ENCODE measurements around the gene PLVAP. TPM values are rescaled to one million over a fixed set of nuclear protein-coding genes. Genes with fewer than 3 reads are reported as not detected.

PLVAP gene
- polyA plus RNA-seq, 2 of the 4 experiments (the other 2 are of a cell fraction) = not detected

GRCh38 chr19:17419621-17420474 is 42.7 kb upstream of the PLVAP start, which contains the start of gene MVB12A (continued):
- TF ChIP-seq ZSCAN20 (CRISPR knock-in tag; IDR thresholded peaks at IDR 0.05) = no peak
- TF ChIP-seq NPAS2 (CRISPR knock-in tag; IDR thresholded peaks at IDR 0.05; ENCODE audit: borderline replicate concordance) = no peak
- no peak for TF ChIP-seq HMGXB4 (CRISPR knock-in tag; IDR thresholded peaks at IDR 0.05; ENCODE audit: borderline replicate concordance)
- TF ChIP-seq FOSL2 (IDR thresholded peaks at IDR 0.05) = no peak
- no peak for TF ChIP-seq FOSL2 (CRISPR knock-in tag; IDR thresholded peaks at IDR 0.05)
- TF ChIP-seq, protein P1, sequence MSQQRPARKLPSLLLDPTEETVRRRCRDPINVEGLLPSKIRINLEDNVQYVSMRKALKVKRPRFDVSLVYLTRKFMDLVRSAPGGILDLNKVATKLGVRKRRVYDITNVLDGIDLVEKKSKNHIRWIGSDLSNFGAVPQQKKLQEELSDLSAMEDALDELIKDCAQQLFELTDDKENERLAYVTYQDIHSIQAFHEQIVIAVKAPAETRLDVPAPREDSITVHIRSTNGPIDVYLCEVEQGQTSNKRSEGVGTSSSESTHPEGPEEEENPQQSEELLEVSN (IDR thresholded peaks at IDR 0.05; ENCODE audit: borderline replicate concordance, low read depth) = peak; percentile 65; the same call in 1 of the 2 replicates
- no peak for TF ChIP-seq POLR2AphosphoS2 (conservative IDR thresholded peaks at IDR 0.05; ENCODE audit: low read length)
- TF ChIP-seq, protein P2, sequence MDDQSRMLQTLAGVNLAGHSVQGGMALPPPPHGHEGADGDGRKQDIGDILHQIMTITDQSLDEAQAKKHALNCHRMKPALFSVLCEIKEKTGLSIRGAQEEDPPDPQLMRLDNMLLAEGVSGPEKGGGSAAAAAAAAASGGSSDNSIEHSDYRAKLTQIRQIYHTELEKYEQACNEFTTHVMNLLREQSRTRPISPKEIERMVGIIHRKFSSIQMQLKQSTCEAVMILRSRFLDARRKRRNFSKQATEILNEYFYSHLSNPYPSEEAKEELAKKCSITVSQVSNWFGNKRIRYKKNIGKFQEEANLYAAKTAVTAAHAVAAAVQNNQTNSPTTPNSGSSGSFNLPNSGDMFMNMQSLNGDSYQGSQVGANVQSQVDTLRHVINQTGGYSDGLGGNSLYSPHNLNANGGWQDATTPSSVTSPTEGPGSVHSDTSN (IDR thresholded peaks at IDR 0.05) = 0 out of 2 replicates have a peak, but pooled peaks have one; percentile 22
- TF ChIP-seq, protein P3, sequence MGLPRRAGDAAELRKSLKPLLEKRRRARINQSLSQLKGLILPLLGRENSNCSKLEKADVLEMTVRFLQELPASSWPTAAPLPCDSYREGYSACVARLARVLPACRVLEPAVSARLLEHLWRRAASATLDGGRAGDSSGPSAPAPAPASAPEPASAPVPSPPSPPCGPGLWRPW (IDR thresholded peaks at IDR 0.05) = no peak
- TF ChIP-seq HOXB5 (CRISPR knock-in tag; IDR thresholded peaks at IDR 0.05) = no peak
- TF ChIP-seq EHF (CRISPR knock-in tag; IDR thresholded peaks at IDR 0.05) = no peak
- peak; percentile 51; the same call in 1 of the 2 replicates for TF ChIP-seq PHF8 (IDR thresholded peaks at IDR 0.05; ENCODE audit: borderline replicate concordance, low read depth)
- TF ChIP-seq BHLHE40 (IDR thresholded peaks at IDR 0.05; ENCODE audit: low read depth, low read length) = peak; percentile 53
- no peak for TF ChIP-seq HOXB13 (CRISPR knock-in tag; IDR thresholded peaks at IDR 0.05; ENCODE audit: low read depth)
- peak in 1 of 2 experiments; percentile 45; a peak in 1 of 5 replicates for TF ChIP-seq JUN (IDR thresholded peaks at IDR 0.05)
- no peak for TF ChIP-seq NFE2L2 (conservative IDR thresholded peaks at IDR 0.05; ENCODE audit: low read length)
- TF ChIP-seq ZFP36 (IDR thresholded peaks at IDR 0.05; ENCODE audit: borderline replicate concordance, partially characterized antibody) = peak; percentile 86
- no peak for TF ChIP-seq CHD2 (IDR thresholded peaks at IDR 0.05; ENCODE audit: low read length, partially characterized antibody)
- TF ChIP-seq, protein P4, sequence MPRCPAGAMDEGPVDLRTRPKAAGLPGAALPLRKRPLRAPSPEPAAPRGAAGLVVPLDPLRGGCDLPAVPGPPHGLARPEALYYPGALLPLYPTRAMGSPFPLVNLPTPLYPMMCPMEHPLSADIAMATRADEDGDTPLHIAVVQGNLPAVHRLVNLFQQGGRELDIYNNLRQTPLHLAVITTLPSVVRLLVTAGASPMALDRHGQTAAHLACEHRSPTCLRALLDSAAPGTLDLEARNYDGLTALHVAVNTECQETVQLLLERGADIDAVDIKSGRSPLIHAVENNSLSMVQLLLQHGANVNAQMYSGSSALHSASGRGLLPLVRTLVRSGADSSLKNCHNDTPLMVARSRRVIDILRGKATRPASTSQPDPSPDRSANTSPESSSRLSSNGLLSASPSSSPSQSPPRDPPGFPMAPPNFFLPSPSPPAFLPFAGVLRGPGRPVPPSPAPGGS (IDR thresholded peaks at IDR 0.05) = 0 out of 3 replicates have a peak, but pooled peaks have one; percentile 35
- no peak for TF ChIP-seq CBX2 (IDR thresholded peaks at IDR 0.05; ENCODE audit: borderline replicate concordance, low read depth)
- no peak for TF ChIP-seq HEYL (CRISPR knock-in tag; IDR thresholded peaks at IDR 0.05)
- no peak for TF ChIP-seq TP53 (CRISPR knock-in tag; IDR thresholded peaks at IDR 0.05)
